Panc1 (cell line): Measurements from ENCODE around the gene TMEM97. TPM values are rescaled to one million over a fixed set of nuclear protein-coding genes. Genes with fewer than 3 reads are reported as not detected.

Experiments
- ATAC-seq: fragments of 200-7000 bp; cut with Tn5 transposase; 2 replicates; pipeline ENCODE4 v1.9.1; 2020; ENCODE audit warnings: mild to moderate bottlenecking, moderate library complexity
- BruUV-seq: library from RNA; stranded (reverse); fragments of 400-500 nt; replicated peaks from 2 replicates; lab custom pipeline; 2021; lab: Mats Ljungman, UMichigan
- CTCF ChIA-PET: fragments of 300-600 bp; sonication (Branson Sonifier 250); formaldehyde crosslinking; loops from one replicate; lab custom pipeline; 2022; ENCODE audit warnings: antibody characterized with exemption; lab: Charles Lee
- POLR2A ChIA-PET: fragments of 300-600 bp; sonication (Branson Sonifier 250); formaldehyde crosslinking; loops from one replicate; lab custom pipeline; 2022; ENCODE audit warnings: antibody characterized with exemption; lab: Charles Lee
- DNase-seq: peaks from one replicate; pipeline ENCODE4 v3.0.0-alpha.2; 2010; ENCODE audit warnings: low read depth, low spot score
- H3K27ac ChIP-seq: 2 replicates; pipeline ENCODE4 v1.5.1; 2011; ENCODE audit warnings: mild to moderate bottlenecking, low read length, inconsistent platforms
- H3K27me3 ChIP-seq: fragments of 200-500 bp; sonication (Bioruptor generic); 2 replicates; pipeline ENCODE4 v1.6.0; 2014; ENCODE audit warnings: low read length, inconsistent platforms; ENCODE audit not compliant: control insufficient read depth, insufficient read depth
- H3K36me3 ChIP-seq: fragments of 200-500 bp; sonication (Bioruptor generic); 2 replicates; pipeline ENCODE4 v1.5.1; 2014; ENCODE audit warnings: inconsistent platforms, mild to moderate bottlenecking, low read length, moderate library complexity; ENCODE audit not compliant: control insufficient read depth, insufficient read depth
- H3K4me1 ChIP-seq: 2 replicates; pipeline ENCODE4 v1.5.1; 2011; ENCODE audit warnings: inconsistent platforms, mild to moderate bottlenecking, low read length, moderate library complexity; ENCODE audit not compliant: control insufficient read depth, insufficient read depth
- H3K4me3 ChIP-seq, 2 experiments: 2 replicates each; pipeline ENCODE4 v1.5.1; 2011 to 2012; ENCODE audit warnings: low read depth in 2 of 2, low read length in 2 of 2, mild to moderate bottlenecking in 2 of 2, inconsistent platforms in 1 of 2, moderate library complexity in 1 of 2
- H3K9me3 ChIP-seq: fragments of 200-500 bp; sonication (Bioruptor generic); 2 replicates; pipeline ENCODE4 v1.5.1; 2014; ENCODE audit warnings: low read depth, mild to moderate bottlenecking, inconsistent platforms, low read length, moderate library complexity; ENCODE audit not compliant: control insufficient read depth, insufficient read depth
- POLR2AphosphoS5 ChIP-seq: IDR thresholded peaks from 2 replicates; pipeline ENCODE4 v1.6.1; 2012; ENCODE audit warnings: mild to moderate bottlenecking, low read depth, low read length, moderate library complexity
- SIN3A ChIP-seq: IDR thresholded peaks from 2 replicates; pipeline ENCODE4 v1.6.1; 2012; ENCODE audit warnings: low read depth, mild to moderate bottlenecking, low read length, moderate library complexity, borderline replicate concordance; ENCODE audit not compliant: insufficient read depth
- TCF7L2 ChIP-seq: IDR thresholded peaks from 2 replicates; pipeline ENCODE4 v1.6.1; 2011; ENCODE audit warnings: mild to moderate bottlenecking, low read depth, low read length, inconsistent platforms
- in situ Hi-C: cut with HindIII; loops from 2 replicates; pipeline ENCODE4 v1.10.0; 2016; ENCODE audit warnings: low sequenced_read_pairs, low pct_unique_long_range_greater_than_20kb
- intact Hi-C: fragments of 100-400 bp; cut with micrococcal nuclease; formaldehyde crosslinking; loops from one replicate; pipeline ENCODE4 v1.10.0; 2022; ENCODE audit not compliant: unreplicated experiment
- total RNA-seq: library from RNA; stranded (reverse); gene quantifications from one replicate; pipeline ENCODE4 v1.2.1, GENCODE V29; 2021; ENCODE audit not compliant: unreplicated experiment
- TF ChIP-seq, protein P1 (sequence below), 2 experiments: IDR thresholded peaks; 2 replicates each; pipeline ENCODE4 v1.6.1; 2011 to 2012; ENCODE audit warnings: low read depth in 2 of 2, control low read depth in 1 of 2, low read length in 1 of 2, mild to moderate bottlenecking in 1 of 2, moderate library complexity in 1 of 2; ENCODE audit not compliant: insufficient read depth in 1 of 2
- TF ChIP-seq, protein P2 (sequence below): fragments of 450-650 bp; IDR thresholded peaks from 2 replicates; pipeline ENCODE4 v1.5.1; 2017; ENCODE audit warnings: mild to moderate bottlenecking

TMEM97 gene
- total RNA-seq, 1 experiment from 2014 or later = 78.7 TPM

DNA sequence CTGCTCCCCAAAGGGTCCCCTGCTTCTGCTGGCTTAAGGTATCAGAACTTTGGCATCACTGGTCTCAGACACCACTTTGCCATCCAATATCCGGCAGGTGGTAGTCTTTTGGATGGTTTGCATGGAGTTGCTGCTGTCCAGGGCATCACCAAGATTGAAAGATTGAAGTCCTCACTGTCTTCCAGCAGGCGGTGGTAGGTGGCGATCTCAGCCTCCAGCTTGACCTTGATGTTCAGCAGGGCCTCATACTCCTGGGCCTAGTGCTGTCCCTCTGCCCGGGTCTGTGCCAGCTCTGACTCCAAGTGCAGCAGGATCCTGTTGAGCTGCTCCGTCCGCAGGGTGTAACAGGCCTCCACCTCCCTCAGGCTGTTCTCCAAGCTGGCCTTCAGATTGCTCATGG lies 43.0 kb upstream of the TMEM97 start:
- no peak overlapping the region for H3K27ac ChIP-seq
- DNase-seq (no peak), ATAC-seq (no peak)
- no peaks in the 10 kb centered on the region for H3K4me1 ChIP-seq
- POLR2A ChIA-PET = interaction anchor here (0.6 kb wide), 1 partner anchor 783 kb away, joined by 4 read pairs; no protein-coding TSS in a partner anchor
- intact Hi-C loops = no loop called here
- no peaks in the 10 kb centered on the region for H3K9me3 ChIP-seq
- in situ Hi-C loops = no loop called here
- no peaks in the 10 kb centered on the region for H3K36me3 ChIP-seq
- H3K27me3 ChIP-seq = no peaks in the 10 kb centered on the region; the same call in none of the 2 replicates
- CTCF ChIA-PET = no interaction called here
- no TSS peak for BruUV-seq
- no peak overlapping the region for H3K4me3 ChIP-seq
- TF ChIP-seq, protein P1, sequence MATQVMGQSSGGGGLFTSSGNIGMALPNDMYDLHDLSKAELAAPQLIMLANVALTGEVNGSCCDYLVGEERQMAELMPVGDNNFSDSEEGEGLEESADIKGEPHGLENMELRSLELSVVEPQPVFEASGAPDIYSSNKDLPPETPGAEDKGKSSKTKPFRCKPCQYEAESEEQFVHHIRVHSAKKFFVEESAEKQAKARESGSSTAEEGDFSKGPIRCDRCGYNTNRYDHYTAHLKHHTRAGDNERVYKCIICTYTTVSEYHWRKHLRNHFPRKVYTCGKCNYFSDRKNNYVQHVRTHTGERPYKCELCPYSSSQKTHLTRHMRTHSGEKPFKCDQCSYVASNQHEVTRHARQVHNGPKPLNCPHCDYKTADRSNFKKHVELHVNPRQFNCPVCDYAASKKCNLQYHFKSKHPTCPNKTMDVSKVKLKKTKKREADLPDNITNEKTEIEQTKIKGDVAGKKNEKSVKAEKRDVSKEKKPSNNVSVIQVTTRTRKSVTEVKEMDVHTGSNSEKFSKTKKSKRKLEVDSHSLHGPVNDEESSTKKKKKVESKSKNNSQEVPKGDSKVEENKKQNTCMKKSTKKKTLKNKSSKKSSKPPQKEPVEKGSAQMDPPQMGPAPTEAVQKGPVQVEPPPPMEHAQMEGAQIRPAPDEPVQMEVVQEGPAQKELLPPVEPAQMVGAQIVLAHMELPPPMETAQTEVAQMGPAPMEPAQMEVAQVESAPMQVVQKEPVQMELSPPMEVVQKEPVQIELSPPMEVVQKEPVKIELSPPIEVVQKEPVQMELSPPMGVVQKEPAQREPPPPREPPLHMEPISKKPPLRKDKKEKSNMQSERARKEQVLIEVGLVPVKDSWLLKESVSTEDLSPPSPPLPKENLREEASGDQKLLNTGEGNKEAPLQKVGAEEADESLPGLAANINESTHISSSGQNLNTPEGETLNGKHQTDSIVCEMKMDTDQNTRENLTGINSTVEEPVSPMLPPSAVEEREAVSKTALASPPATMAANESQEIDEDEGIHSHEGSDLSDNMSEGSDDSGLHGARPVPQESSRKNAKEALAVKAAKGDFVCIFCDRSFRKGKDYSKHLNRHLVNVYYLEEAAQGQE (IDR thresholded peaks at IDR 0.05; ENCODE audit: insufficient read depth in 1 of 2, low read depth in 2 of 2, low read length in 1 of 2) = no peak
- TF ChIP-seq TCF7L2 = no peak
- TF ChIP-seq, protein P2, sequence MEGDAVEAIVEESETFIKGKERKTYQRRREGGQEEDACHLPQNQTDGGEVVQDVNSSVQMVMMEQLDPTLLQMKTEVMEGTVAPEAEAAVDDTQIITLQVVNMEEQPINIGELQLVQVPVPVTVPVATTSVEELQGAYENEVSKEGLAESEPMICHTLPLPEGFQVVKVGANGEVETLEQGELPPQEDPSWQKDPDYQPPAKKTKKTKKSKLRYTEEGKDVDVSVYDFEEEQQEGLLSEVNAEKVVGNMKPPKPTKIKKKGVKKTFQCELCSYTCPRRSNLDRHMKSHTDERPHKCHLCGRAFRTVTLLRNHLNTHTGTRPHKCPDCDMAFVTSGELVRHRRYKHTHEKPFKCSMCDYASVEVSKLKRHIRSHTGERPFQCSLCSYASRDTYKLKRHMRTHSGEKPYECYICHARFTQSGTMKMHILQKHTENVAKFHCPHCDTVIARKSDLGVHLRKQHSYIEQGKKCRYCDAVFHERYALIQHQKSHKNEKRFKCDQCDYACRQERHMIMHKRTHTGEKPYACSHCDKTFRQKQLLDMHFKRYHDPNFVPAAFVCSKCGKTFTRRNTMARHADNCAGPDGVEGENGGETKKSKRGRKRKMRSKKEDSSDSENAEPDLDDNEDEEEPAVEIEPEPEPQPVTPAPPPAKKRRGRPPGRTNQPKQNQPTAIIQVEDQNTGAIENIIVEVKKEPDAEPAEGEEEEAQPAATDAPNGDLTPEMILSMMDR = no peak
- no peak for TF ChIP-seq POLR2AphosphoS5
- TF ChIP-seq SIN3A = no peak

DNA sequence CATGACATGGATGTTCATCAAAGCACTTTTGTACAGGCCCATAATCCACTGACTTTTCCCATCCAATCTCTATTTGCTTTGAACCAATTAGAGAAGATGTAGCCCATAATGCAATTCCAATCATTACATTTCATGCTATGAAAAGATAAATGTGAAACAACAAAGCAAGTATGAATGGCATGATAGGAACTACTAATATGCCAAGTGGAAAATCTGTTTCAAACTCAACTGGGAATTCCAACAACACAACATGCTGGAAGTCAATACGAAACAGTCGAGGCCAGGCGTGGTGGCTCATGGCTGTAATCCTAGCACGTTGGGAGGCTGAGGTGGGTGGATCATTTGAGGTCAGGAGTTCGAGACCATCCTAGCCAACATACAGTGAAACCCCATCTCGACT lies 39.6 kb upstream of the TMEM97 start:
- in situ Hi-C loops = no loop called here
- ChIA-PET CTCF (no interaction called here), POLR2A (no interaction called here)
- H3K4me1 ChIP-seq = no peaks in the 10 kb centered on the region; the same call in 1 of the 2 replicates
- no peaks in the 10 kb centered on the region; the same call in 1 of the 2 replicates for H3K27me3 ChIP-seq
- BruUV-seq = no TSS peak
- H3K36me3 ChIP-seq = no peaks in the 10 kb centered on the region
- no peak overlapping the region for H3K4me3 ChIP-seq
- no peaks in the 10 kb centered on the region for H3K9me3 ChIP-seq
- DNase-seq (no peak), ATAC-seq (no peak)
- intact Hi-C loops = no loop called here
- TF ChIP-seq, protein P2 = no peak
- TF ChIP-seq TCF7L2 (no peak), SIN3A (no peak), POLR2AphosphoS5 (no peak)
- TF ChIP-seq, protein P1 (IDR thresholded peaks at IDR 0.05; ENCODE audit: insufficient read depth in 1 of 2, low read depth in 2 of 2, low read length in 1 of 2) = no peak
- no peak overlapping the region for H3K27ac ChIP-seq
